ENCODE data around the gene EBF3. TPM values are rescaled to one million over a fixed set of nuclear protein-coding genes. Genes with fewer than 3 reads are reported as not detected.

EBF3 gene
- total and polyA plus RNA-seq, 11 donors = 3.6 to 8.8 (median 5.4) TPM

- Histone ChIP-seq H3K27me3 (peaks cover 39 to 97% (median 77%) of the 10 kb centered on the region in 9 donors), H3K4me3 (peak overlapping the region in 11 of 12 donors; percentile 30 to 64 (median 47)), H3K36me3 (no peaks in the 10 kb centered on the region), H3K4me1 (peaks cover 6 to 63% (median 27%) of the 10 kb centered on the region in 12 donors), H3K27ac (no peak overlapping the region), H3K9me3 (no peaks in the 10 kb centered on the region)
- 4 to 9% (median 6%) methylated on average over 14 of the region's 14 CpGs for WGBS, 4 donors
- ATAC-seq (no peak), DNase-seq (no peak)
- intact Hi-C loops (cut with DNase I) = loop anchor here (2.0 to 10.0 kb wide), 23 partner anchors 83 to 1758 kb away; partner anchors contain the start of gene MGMT (in 2 of the 10)
- TF ChIP-seq CTCF (IDR thresholded peaks at IDR 0.05) (no peak), POLR2A (IDR thresholded peaks at IDR 0.05) (no peak)
Observed at GRCh38 chr10:129969911-129970464, 5.9 kb upstream of the EBF3 start.

DNA sequence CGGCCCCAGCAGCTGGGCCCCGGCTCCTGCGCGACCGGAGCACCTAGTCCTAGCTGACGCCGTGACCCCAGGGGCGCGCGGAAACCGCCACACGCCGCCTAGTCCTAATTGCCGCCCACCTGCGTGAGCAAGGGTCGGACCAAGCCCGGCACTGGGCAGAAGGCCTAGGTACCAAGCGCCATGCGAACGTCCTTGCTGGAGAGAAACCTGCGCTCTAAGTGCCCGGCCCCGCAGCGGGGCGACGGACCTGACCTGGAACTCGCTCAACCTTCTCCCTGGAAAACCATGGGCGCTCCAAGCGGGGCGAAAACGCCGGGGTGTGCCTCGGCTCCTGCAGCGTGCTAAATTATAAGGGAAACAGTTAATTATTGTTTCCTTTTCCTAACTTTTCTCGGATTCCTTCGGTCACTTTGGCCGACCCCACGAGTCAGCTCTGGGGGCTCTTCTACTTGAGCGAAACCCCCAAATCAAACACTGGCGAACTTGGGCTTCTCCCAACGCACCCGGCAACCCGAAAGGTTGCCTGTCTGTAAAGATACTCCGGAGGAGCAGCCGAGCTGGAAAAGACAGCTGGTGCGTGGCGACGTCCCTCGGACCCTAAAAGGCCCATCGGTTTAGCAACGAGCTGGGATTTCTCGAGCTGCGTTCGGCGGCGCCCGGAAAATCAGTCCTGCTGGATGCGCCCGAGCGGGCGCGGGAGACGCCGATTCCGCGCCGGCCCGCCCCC, 5.3 kb upstream of the EBF3 start:
- DNase-seq (no peak), ATAC-seq (peak in 1 of 4 donors; percentile 14)
- 3 to 4% (median 3%) methylated on average over 63 to 68 of the region's 68 CpGs for WGBS, 4 donors
- intact Hi-C loops (cut with DNase I) = loop anchor here in 7 of 10 donors (2.0 to 10.0 kb wide), 11 partner anchors 82 to 1702 kb away; partner anchors contain the start of gene MGMT (in 2 of the 7)
- peaks cover 6 to 69% (median 28%) of the 10 kb centered on the region in 12 donors for H3K4me1 ChIP-seq
- peak overlapping the region; percentile 12 to 64 (median 44) for H3K4me3 ChIP-seq
- H3K36me3 ChIP-seq = no peaks in the 10 kb centered on the region
- H3K9me3 ChIP-seq = no peaks in the 10 kb centered on the region
- TF ChIP-seq CTCF (IDR thresholded peaks at IDR 0.05) (peak in 2 of 12 donors; percentile 9 to 21), POLR2A (IDR thresholded peaks at IDR 0.05) (no peak)
- peaks cover 43 to 100% (median 77%) of the 10 kb centered on the region in 9 donors for H3K27me3 ChIP-seq
- H3K27ac ChIP-seq = no peak overlapping the region

DNA sequence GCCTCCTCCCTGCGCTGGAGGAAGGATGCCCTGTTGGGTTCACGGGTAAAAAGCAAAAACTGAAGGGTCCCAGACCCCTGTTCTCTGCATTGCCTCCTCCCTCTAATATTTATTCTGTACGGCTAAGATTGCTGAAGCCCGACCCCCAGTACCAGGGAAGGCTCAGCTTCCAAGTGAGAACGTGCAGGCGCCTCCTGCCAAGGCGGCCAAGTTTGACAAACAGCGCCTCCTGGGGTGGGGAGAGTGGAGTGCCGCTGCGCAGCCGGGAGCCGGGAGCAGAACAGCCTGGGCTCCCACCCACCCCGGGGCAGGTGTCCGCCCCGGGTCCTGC, 4.7 kb upstream of the EBF3 start:
- H3K4me3 ChIP-seq = peak overlapping the region; percentile 12 to 64 (median 44)
- peak in 4 of 5 donors; percentile 58 to 81 (median 66) for DNase-seq
- peaks cover 44 to 98% (median 72%) of the 10 kb centered on the region in 9 donors for H3K27me3 ChIP-seq
- ATAC-seq = peak in 3 of 4 donors; percentile 34 to 66 (median 44)
- no peak overlapping the region for H3K27ac ChIP-seq
- whole genome bisulfite sequencing, 4 donors = 5 to 9% (median 6%) methylated on average over 8 to 15 of the region's 15 CpGs
- H3K36me3 ChIP-seq = no peaks in the 10 kb centered on the region
- H3K9me3 ChIP-seq = no peaks in the 10 kb centered on the region
- H3K4me1 ChIP-seq = peaks cover 6 to 72% (median 28%) of the 10 kb centered on the region in 12 donors
- intact Hi-C loops (cut with DNase I) = loop anchor here in 7 of 10 donors (2.0 to 10.0 kb wide), 11 partner anchors 82 to 1702 kb away; partner anchors contain the start of gene MGMT (in 2 of the 7)
- TF ChIP-seq CTCF (IDR thresholded peaks at IDR 0.05) (peak; percentile 51 to 84 (median 72)), POLR2A (IDR thresholded peaks at IDR 0.05) (no peak)
